HG03342 (cell line): Measurements from ENCODE around the gene ITIH4.

ENCODE experiments used
- ATAC-seq: cut with Tn5 transposase; IDR thresholded peaks from one replicate; pipeline ENCODE4 v1.9.1; 2021; ENCODE audit warnings: mild to moderate bottlenecking, moderate library complexity; ENCODE audit not compliant: unreplicated experiment

Gene ITIH4

GRCh38 chr3:52834871-52835501 lies 4.5 kb upstream of the ITIH4 start, which contains the start of gene MUSTN1:
TSS of gene MUSTN1 (minus strand) at chr3:52835019. CDS start at chr3:52834948, 71 bp downstream.
- ATAC-seq, result no peak

GRCh38 chr3:52833202-52833601 lies 2.7 kb upstream of the ITIH4 start:
- ATAC-seq, result no peak

- ATAC-seq, result no peak
Measured at GRCh38 chr3:52831500-52832301, 1.2 kb upstream of the ITIH4 start.

GRCh38 chr3:52829906-52830463 lies 487 bp downstream of the ITIH4 start:
- no peak for ATAC-seq

- ATAC-seq, result no peak
Measured at GRCh38 chr3:52829482-52829881, 990 bp downstream of the ITIH4 start.

- no peak for ATAC-seq
Measured at GRCh38 chr3:52827866-52828376, 2.6 kb downstream of the ITIH4 start.

GRCh38 chr3:52827441-52827840 lies 3.0 kb downstream of the ITIH4 start:
- no peak for ATAC-seq

GRCh38 chr3:52824037-52824436 lies 6.4 kb downstream of the ITIH4 start:
- ATAC-seq, result no peak

GRCh38 chr3:52822363-52822762 lies 8.1 kb downstream of the ITIH4 start:
- ATAC-seq, result no peak

GRCh38 chr3:52820736-52821135 lies 9.7 kb downstream of the ITIH4 start:
- ATAC-seq, result no peak

- ATAC-seq, result no peak
Measured at GRCh38 chr3:52819936-52820335, 10.5 kb downstream of the ITIH4 start.

GRCh38 chr3:52817860-52818259 lies 12.6 kb downstream of the ITIH4 start:
- no peak for ATAC-seq

- ATAC-seq, result no peak
Measured at GRCh38 chr3:52817221-52817620, 13.3 kb downstream of the ITIH4 start.

- no peak for ATAC-seq
Measured at GRCh38 chr3:52816654-52817053, 13.8 kb downstream of the ITIH4 start.

GRCh38 chr3:52816199-52816598 lies 14.3 kb downstream of the ITIH4 start:
- no peak for ATAC-seq

GRCh38 chr3:52813810-52814209 lies 16.7 kb downstream of the ITIH4 start:
- ATAC-seq, result no peak

GRCh38 chr3:52811452-52812011 lies 18.9 kb downstream of the ITIH4 start:
- ATAC-seq, result no peak

- ATAC-seq, result no peak
Measured at GRCh38 chr3:52810923-52811322, 19.5 kb downstream of the ITIH4 start.

- no peak for ATAC-seq
Measured at GRCh38 chr3:52809662-52810377, 20.7 kb downstream of the ITIH4 start.

GRCh38 chr3:52809149-52809548 lies 21.3 kb downstream of the ITIH4 start:
- ATAC-seq, result no peak
